VCaP (cell line): ENCODE results near the gene FBN1.

Experiments
- H3K27ac ChIP-seq: fragments of 450-650 bp; 2 replicates; pipeline ENCODE4 v1.5.1; 2017
- CTCF ChIP-seq: fragments of 450-650 bp; conservative IDR thresholded peaks from 2 replicates; pipeline ENCODE4 v1.5.1; 2017; ENCODE audit warnings: mild to moderate bottlenecking, moderate library complexity

Gene FBN1

GRCh38 chr15:48528921-48529320 lies 116.6 kb downstream of the FBN1 start:
- no peak for TF ChIP-seq CTCF
- H3K27ac ChIP-seq = no peak overlapping the region

- no peak for TF ChIP-seq CTCF
- no peak overlapping the region for H3K27ac ChIP-seq
Measured at GRCh38 chr15:48527517-48527916, 118.0 kb downstream of the FBN1 start.

GRCh38 chr15:48522911-48523310 lies 122.6 kb downstream of the FBN1 start:
- no peak overlapping the region for H3K27ac ChIP-seq
- TF ChIP-seq CTCF = no peak

- no peak for TF ChIP-seq CTCF
- H3K27ac ChIP-seq = no peak overlapping the region
Measured at GRCh38 chr15:48522123-48522522, 123.4 kb downstream of the FBN1 start.

GRCh38 chr15:48520376-48521155 lies 124.9 kb downstream of the FBN1 start:
- peak; percentile 73 for TF ChIP-seq CTCF
- no peak overlapping the region; the same call in 1 of the 2 replicates for H3K27ac ChIP-seq

GRCh38 chr15:48516121-48516520 lies 129.4 kb downstream of the FBN1 start:
- TF ChIP-seq CTCF = no peak
- H3K27ac ChIP-seq = no peak overlapping the region

GRCh38 chr15:48515500-48515899 lies 130.0 kb downstream of the FBN1 start:
- no peak overlapping the region for H3K27ac ChIP-seq
- TF ChIP-seq CTCF = no peak
